Ishikawa (cell line): Measurements from ENCODE around the gene ZBTB44.

Source experiments
- CEBPB ChIP-seq: IDR thresholded peaks from 2 replicates; pipeline ENCODE4 v1.6.1; 2012
- CREB1 ChIP-seq: IDR thresholded peaks from 2 replicates; pipeline ENCODE4 v1.6.1; 2012; ENCODE audit warnings: low read depth
- EGR1 ChIP-seq: IDR thresholded peaks from 2 replicates; pipeline ENCODE4 v1.6.1; 2012
- EP300 ChIP-seq: IDR thresholded peaks from 2 replicates; pipeline ENCODE4 v1.6.1; 2012; ENCODE audit warnings: borderline replicate concordance
- FOXM1 ChIP-seq: IDR thresholded peaks from 2 replicates; pipeline ENCODE4 v1.6.1; 2012; ENCODE audit warnings: low read depth, borderline replicate concordance
- NFIC ChIP-seq: IDR thresholded peaks from 2 replicates; pipeline ENCODE4 v1.6.1; 2012
- RAD21 ChIP-seq: IDR thresholded peaks from 2 replicates; pipeline ENCODE4 v1.6.1; 2012; ENCODE audit warnings: low read depth
- TAF1 ChIP-seq: IDR thresholded peaks from 2 replicates; pipeline ENCODE4 v1.6.1; 2012; ENCODE audit warnings: low read depth, mild to moderate bottlenecking
- TCF12 ChIP-seq: IDR thresholded peaks from 2 replicates; pipeline ENCODE4 v1.6.1; 2012; ENCODE audit warnings: low read depth
- YY1 ChIP-seq: IDR thresholded peaks from 2 replicates; pipeline ENCODE4 v1.6.1; 2012; ENCODE audit warnings: low read depth
- ZBTB7A ChIP-seq: IDR thresholded peaks from 2 replicates; pipeline ENCODE4 v1.6.1; 2012; ENCODE audit warnings: low read depth
- TF ChIP-seq, protein P1 (sequence below): IDR thresholded peaks from 2 replicates; pipeline ENCODE4 v1.6.1; 2012; ENCODE audit warnings: low read depth, mild to moderate bottlenecking
- TF ChIP-seq, protein P2 (sequence below): IDR thresholded peaks from 2 replicates; pipeline ENCODE4 v1.6.1; 2012
- TF ChIP-seq, protein P3 (sequence below): IDR thresholded peaks from 2 replicates; pipeline ENCODE4 v1.6.1; 2012

DNA sequence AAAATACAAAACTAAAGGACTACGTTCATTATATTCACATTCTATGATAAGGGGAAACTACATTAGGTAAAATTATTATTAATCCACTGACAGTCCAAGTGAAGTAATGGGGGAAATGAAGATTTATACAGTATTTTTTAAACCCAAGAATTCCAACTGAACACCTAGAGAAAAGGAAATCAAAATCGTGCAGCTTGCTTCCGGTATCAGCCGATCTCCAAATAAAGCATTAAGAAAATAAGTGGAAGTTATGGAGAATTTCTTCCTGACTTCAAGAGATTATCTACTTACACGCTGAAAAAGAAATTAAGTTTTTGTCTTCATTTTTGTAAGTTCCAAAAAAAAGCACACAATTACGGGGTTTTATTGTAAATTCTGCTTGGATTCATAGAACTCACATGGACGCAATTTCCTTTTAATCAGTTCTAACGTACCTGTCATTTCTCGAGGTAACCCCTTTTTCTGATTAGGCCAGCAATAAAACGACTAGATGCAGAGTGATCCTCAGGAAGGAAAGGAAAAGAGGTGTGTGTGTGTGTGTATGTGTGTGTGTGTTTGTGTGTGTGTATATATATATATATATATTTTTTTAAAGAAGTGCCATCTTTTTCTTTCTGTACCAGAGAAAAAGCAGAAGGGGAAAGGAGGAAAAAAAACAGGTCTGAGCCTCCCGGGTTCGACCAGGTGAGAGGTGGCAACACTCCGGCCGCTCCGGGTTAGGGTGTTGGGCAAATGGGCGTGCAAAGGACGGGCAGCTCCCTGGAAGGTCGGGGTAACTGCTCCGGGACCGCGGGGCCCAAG, 1.1 kb downstream of the ZBTB44 start:
- TF ChIP-seq, protein P1, sequence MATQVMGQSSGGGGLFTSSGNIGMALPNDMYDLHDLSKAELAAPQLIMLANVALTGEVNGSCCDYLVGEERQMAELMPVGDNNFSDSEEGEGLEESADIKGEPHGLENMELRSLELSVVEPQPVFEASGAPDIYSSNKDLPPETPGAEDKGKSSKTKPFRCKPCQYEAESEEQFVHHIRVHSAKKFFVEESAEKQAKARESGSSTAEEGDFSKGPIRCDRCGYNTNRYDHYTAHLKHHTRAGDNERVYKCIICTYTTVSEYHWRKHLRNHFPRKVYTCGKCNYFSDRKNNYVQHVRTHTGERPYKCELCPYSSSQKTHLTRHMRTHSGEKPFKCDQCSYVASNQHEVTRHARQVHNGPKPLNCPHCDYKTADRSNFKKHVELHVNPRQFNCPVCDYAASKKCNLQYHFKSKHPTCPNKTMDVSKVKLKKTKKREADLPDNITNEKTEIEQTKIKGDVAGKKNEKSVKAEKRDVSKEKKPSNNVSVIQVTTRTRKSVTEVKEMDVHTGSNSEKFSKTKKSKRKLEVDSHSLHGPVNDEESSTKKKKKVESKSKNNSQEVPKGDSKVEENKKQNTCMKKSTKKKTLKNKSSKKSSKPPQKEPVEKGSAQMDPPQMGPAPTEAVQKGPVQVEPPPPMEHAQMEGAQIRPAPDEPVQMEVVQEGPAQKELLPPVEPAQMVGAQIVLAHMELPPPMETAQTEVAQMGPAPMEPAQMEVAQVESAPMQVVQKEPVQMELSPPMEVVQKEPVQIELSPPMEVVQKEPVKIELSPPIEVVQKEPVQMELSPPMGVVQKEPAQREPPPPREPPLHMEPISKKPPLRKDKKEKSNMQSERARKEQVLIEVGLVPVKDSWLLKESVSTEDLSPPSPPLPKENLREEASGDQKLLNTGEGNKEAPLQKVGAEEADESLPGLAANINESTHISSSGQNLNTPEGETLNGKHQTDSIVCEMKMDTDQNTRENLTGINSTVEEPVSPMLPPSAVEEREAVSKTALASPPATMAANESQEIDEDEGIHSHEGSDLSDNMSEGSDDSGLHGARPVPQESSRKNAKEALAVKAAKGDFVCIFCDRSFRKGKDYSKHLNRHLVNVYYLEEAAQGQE, result no peak
- TF ChIP-seq CREB1, result no peak
- no peak for TF ChIP-seq FOXM1
- no peak for TF ChIP-seq NFIC
- TF ChIP-seq EP300, result no peak
- TF ChIP-seq CEBPB, result no peak
- no peak for TF ChIP-seq TAF1
- TF ChIP-seq, protein P2, sequence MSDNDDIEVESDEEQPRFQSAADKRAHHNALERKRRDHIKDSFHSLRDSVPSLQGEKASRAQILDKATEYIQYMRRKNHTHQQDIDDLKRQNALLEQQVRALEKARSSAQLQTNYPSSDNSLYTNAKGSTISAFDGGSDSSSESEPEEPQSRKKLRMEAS, result no peak
- no peak for TF ChIP-seq EGR1
- TF ChIP-seq TCF12, result no peak
- TF ChIP-seq, protein P3, sequence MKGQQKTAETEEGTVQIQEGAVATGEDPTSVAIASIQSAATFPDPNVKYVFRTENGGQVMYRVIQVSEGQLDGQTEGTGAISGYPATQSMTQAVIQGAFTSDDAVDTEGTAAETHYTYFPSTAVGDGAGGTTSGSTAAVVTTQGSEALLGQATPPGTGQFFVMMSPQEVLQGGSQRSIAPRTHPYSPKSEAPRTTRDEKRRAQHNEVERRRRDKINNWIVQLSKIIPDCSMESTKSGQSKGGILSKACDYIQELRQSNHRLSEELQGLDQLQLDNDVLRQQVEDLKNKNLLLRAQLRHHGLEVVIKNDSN, result no peak
- TF ChIP-seq YY1, result no peak
- TF ChIP-seq RAD21, result no peak
- TF ChIP-seq ZBTB7A, result no peak
